NCI-H2227 (cell line): ENCODE results near the gene ADAM21.
"Not testable (repeated sequence)": the region's sequence is repeated elsewhere in the genome, so short reads cannot be mapped to it uniquely, and the experiment has no call there.

Experiments
- DNase-seq: peaks from one replicate; lab custom pipeline; 2025; ENCODE audit not compliant: unreplicated experiment; lab: John Stamatoyannopoulos, UW

ADAM21 gene

DNA sequence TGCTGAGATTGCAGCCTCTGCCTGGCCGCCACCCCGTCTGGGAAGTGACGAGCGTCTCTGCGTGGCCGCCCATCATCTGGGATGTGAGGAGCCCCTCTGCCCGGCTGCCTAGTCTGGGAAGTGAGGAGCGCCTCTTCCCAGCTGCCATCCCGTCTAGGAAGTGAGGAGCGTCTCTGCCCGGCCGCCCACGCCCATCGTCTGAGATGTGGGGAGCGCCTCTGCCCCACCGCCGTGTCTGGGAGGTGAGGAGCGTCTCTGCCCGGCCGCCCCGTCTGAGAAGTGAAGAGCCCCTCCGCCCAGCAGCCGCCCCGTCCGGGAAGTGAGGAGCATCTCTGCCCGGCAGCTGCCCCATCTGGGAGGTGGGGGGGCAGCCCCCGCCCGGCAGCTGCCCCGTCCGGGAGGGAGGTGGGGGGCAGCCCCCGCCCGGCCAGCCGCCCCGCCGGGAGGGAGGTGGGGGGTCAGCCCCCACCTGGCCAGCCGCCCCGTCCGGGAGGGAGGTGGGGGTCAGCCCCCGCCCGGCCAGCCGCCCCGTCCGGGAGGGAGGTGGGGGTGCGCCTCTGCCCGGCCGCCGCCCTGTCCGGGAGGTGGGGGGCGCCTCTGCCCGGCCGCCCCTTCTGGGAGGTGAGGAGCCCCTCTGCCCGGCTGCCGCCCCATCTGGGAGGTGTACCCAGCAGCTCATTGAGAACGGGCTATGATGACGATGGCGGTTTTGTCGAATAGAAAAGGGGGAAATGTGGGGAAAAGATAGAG, 25.6 kb downstream of the ADAM21 start:
- not testable (repeated sequence) for DNase-seq

DNA sequence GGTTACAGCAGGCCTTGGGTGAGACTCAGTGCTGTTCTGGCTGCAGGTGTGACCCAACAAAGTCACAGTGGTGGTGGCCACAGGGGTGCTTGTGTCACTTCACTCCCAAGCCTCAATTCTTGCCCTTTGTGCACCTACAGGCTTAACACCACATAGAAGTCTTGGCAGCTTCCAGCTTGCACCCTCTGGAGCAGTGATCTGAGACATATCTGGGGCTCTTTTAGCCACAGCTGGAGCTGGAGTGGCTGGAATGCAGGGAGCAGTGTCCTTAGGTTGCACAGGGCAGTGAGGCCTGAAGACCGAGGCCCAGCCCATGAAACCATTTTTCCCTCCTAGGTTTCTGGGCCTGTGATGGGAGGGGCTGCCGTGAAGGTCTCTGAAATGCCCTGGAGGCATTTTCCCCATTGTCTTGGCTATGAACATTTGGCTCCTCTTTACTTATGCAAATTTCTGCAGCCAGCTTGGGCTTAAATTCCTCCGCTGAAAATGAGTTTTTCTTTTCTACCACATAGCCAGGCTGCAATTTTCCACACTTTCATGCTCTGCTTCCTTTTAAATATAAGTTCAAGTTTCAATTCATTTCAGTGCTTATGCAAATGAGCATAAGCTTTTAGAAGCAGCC, 37.7 kb downstream of the ADAM21 start:
- no peak for DNase-seq

DNA sequence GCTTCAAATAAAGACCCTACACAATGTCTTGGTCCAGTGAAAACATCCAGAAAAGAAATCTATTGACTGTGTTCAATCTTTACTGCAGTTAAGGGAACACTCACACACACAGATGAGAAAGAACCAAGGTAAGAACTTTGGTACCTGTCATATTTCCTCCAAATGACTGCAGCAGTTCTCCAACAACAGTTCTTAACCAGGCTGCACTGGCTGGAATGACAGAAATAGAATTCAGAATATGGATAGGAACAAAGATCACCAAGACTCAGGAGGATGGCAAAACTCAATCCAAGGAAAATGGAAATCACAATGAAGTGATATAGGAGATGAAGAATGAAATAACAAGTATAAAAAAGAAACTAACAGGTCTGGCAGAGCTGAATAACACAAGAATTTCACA, 46.2 kb downstream of the ADAM21 start:
- no peak for DNase-seq
